ENCODE data around the gene AMIGO2.

- TF ChIP-seq, protein P1, sequence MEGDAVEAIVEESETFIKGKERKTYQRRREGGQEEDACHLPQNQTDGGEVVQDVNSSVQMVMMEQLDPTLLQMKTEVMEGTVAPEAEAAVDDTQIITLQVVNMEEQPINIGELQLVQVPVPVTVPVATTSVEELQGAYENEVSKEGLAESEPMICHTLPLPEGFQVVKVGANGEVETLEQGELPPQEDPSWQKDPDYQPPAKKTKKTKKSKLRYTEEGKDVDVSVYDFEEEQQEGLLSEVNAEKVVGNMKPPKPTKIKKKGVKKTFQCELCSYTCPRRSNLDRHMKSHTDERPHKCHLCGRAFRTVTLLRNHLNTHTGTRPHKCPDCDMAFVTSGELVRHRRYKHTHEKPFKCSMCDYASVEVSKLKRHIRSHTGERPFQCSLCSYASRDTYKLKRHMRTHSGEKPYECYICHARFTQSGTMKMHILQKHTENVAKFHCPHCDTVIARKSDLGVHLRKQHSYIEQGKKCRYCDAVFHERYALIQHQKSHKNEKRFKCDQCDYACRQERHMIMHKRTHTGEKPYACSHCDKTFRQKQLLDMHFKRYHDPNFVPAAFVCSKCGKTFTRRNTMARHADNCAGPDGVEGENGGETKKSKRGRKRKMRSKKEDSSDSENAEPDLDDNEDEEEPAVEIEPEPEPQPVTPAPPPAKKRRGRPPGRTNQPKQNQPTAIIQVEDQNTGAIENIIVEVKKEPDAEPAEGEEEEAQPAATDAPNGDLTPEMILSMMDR (IDR thresholded peaks at IDR 0.05), result no peak
- TF ChIP-seq POLR2AphosphoS5 (IDR thresholded peaks at IDR 0.05), result no peak
These were observed 45.8 kb downstream of the AMIGO2 start for GRCh38 chr12:47033789-47034555.

Measured in esophagus muscularis mucosa (tissue), 3 donors.